ENCODE measurements around the gene CXorf51A. TPM values are rescaled to one million over a fixed set of nuclear protein-coding genes. Genes with fewer than 3 reads are reported as not detected.
"Not testable (repeated sequence)": the region's sequence is repeated elsewhere in the genome, so short reads cannot be mapped to it uniquely, and the experiment has no call there.

The CXorf51A gene
- total RNA-seq = not detected
- total RNA-seq (2013) = not detected

DNA sequence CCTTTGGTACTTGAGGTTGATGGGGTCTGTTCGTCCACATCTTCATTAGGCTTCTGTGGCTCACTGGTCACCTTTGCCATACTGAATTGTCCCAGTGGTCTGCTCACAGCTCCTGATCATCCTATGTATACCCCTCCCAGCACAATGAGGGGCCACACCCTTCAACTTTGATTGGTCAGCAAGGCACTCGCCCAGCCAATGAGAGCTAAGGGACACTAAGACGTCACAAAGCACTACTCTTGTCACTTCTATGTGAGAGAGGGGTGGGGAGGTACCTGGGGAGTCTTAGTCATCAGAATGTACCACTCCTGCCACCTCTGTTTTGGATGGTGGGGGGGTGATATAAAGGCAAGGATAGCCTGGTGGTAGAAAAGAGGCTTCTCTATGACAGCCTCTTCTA lies at the start of gene CXorf51A:
CXorf51A (minus strand) TSS at position 101 of the 400 bp plus-strand sequence; CDS start at position 80, 21 bp downstream.
- H3K36me3 ChIP-seq (ENCODE audit: control insufficient read depth, insufficient read depth, low read length); H3K27ac ChIP-seq (ENCODE audit: low read length); H3K9me3 ChIP-seq (ENCODE audit: control insufficient read depth, insufficient read depth, low read length); H3K4me1 ChIP-seq (ENCODE audit: control insufficient read depth, insufficient read depth, low read length); H3K27me3 Mint-ChIP-seq (ENCODE audit: low read depth in 2 of 2); H3K9me3 Mint-ChIP-seq; H3K4me3 Mint-ChIP-seq; H3K4me1 Mint-ChIP-seq; H3K36me3 Mint-ChIP-seq; H3K27ac Mint-ChIP-seq; ATAC-seq; H3K27me3 ChIP-seq (ENCODE audit: control insufficient read depth, insufficient read depth, low read length); DNase-seq; H3K4me3 ChIP-seq (ENCODE audit: low read length); intact Hi-C loops (cut with micrococcal nuclease): not testable (repeated sequence)
- no CpG with 5 or more reads among the region's 3 CpGs for WGBS (ENCODE audit: insufficient coverage)

DNA sequence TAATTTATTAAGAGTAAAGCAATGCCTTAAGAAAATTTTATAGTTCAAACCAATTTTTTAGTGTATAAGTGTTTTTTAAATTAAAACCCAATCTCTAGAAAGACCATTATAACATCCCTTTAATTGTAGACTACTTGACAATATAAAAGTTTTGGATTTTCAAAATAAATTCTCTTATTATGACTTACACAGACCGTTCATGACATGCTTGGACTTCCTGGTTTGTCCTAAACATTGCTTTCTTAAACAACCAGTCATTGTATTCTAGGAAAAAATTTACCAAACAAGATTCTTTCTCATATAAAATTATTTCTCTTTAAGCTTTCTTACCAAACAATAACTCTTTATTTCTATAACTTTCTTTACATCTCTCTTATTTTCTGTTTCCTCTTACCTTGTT lies 49.0 kb upstream of the CXorf51A start:
- 0% methylated on average over 1 of the region's 1 CpG for WGBS (ENCODE audit: insufficient coverage)
- TF ChIP-seq, protein P1, sequence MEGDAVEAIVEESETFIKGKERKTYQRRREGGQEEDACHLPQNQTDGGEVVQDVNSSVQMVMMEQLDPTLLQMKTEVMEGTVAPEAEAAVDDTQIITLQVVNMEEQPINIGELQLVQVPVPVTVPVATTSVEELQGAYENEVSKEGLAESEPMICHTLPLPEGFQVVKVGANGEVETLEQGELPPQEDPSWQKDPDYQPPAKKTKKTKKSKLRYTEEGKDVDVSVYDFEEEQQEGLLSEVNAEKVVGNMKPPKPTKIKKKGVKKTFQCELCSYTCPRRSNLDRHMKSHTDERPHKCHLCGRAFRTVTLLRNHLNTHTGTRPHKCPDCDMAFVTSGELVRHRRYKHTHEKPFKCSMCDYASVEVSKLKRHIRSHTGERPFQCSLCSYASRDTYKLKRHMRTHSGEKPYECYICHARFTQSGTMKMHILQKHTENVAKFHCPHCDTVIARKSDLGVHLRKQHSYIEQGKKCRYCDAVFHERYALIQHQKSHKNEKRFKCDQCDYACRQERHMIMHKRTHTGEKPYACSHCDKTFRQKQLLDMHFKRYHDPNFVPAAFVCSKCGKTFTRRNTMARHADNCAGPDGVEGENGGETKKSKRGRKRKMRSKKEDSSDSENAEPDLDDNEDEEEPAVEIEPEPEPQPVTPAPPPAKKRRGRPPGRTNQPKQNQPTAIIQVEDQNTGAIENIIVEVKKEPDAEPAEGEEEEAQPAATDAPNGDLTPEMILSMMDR (IDR thresholded peaks at IDR 0.05) = no peak
- Histone ChIP-seq H3K27ac (ENCODE audit: low read length) (no peak overlapping the region), H3K4me1 (ENCODE audit: control insufficient read depth, insufficient read depth, low read length) (no peaks in the 10 kb centered on the region), H3K9me3 (ENCODE audit: control insufficient read depth, insufficient read depth, low read length) (no peaks in the 10 kb centered on the region), H3K27me3 (ENCODE audit: control insufficient read depth, insufficient read depth, low read length) (no peaks in the 10 kb centered on the region), H3K4me3 (ENCODE audit: low read length) (no peak overlapping the region), H3K36me3 (ENCODE audit: control insufficient read depth, insufficient read depth, low read length) (no peaks in the 10 kb centered on the region)
- H3K36me3 Mint-ChIP-seq = no peaks in the 10 kb centered on the region
- ATAC-seq = no peak
- H3K4me1 Mint-ChIP-seq = no peaks in the 10 kb centered on the region
- H3K4me3 Mint-ChIP-seq = no peak overlapping the region
- H3K9me3 Mint-ChIP-seq = peaks cover 0 to 4% of the 10 kb centered on the region in 2 donors
- no peaks in the 10 kb centered on the region for H3K27me3 Mint-ChIP-seq (ENCODE audit: low read depth in 2 of 2)
- intact Hi-C loops (cut with micrococcal nuclease) = no loop called here
- H3K27ac Mint-ChIP-seq = no peak overlapping the region
- DNase-seq = no peak

DNA sequence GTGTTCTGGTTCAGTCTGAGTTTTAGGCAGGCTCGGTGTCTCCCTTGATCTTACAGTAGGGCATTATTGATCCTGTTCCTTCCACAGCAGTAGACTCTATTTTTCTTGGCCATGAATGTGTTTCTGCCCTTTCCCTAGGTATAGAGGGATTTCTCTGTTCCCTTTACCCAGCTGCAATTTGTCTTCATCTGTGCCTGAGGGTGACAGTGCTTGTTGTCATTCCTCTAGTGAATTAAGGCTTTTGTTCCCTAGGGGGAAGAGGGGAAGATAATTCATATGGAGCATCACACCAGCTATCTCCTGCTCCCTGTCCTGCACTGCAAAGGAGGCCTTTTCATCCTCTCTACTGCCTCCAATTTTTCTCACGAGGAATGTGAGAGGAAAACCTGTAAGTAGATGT lies 39.7 kb upstream of the CXorf51A start:
- WGBS (ENCODE audit: insufficient coverage) = 100% methylated on average over 1 of the region's 2 CpGs
- Histone ChIP-seq H3K4me1 (ENCODE audit: control insufficient read depth, insufficient read depth, low read length) (no peaks in the 10 kb centered on the region), H3K9me3 (ENCODE audit: control insufficient read depth, insufficient read depth, low read length) (no peaks in the 10 kb centered on the region), H3K4me3 (ENCODE audit: low read length) (no peak overlapping the region), H3K36me3 (ENCODE audit: control insufficient read depth, insufficient read depth, low read length) (no peaks in the 10 kb centered on the region), H3K27me3 (ENCODE audit: control insufficient read depth, insufficient read depth, low read length) (no peaks in the 10 kb centered on the region), H3K27ac (ENCODE audit: low read length) (no peak overlapping the region)
- DNase-seq = no peak
- no peak overlapping the region for H3K4me3 Mint-ChIP-seq
- H3K4me1 Mint-ChIP-seq = no peaks in the 10 kb centered on the region
- intact Hi-C loops (cut with micrococcal nuclease) = no loop called here
- H3K27ac Mint-ChIP-seq = no peak overlapping the region
- no peaks in the 10 kb centered on the region for H3K36me3 Mint-ChIP-seq
- TF ChIP-seq, protein P1 (IDR thresholded peaks at IDR 0.05) = no peak
- ATAC-seq = no peak
- no peaks in the 10 kb centered on the region for H3K27me3 Mint-ChIP-seq (ENCODE audit: low read depth in 2 of 2)
- peaks cover 0 to 16% of the 10 kb centered on the region in 2 donors for H3K9me3 Mint-ChIP-seq

DNA sequence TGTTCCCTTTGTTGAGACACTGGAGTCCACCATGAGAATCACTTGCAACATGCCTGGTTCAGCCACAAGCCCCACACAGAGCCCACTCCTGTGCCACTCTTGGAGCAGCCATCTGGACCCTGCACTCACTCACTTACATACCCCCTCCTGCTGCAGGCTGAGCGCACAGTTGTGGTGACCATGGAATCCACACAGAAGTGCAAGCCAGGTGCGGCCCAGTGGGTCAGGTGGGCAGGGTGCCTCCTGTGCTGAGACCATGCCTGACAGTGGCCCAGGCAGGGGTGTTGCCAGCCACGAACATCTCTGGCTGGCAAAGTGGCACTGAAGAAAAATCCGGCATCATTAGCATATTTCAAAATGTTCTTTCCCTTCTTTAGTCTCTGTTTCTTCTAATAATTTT lies 17.4 kb upstream of the CXorf51A start:
- Mint-ChIP-seq H3K27ac (no peak overlapping the region), H3K4me3 (no peak overlapping the region), H3K36me3 (no peaks in the 10 kb centered on the region), H3K27me3 (ENCODE audit: low read depth in 2 of 2) (no peaks in the 10 kb centered on the region), H3K9me3 (peaks cover 2 to 9% of the 10 kb centered on the region in 2 donors), H3K4me1 (no peaks in the 10 kb centered on the region)
- no peak for ATAC-seq
- no peak for DNase-seq
- Histone ChIP-seq H3K36me3 (ENCODE audit: control insufficient read depth, insufficient read depth, low read length) (no peaks in the 10 kb centered on the region), H3K4me3 (ENCODE audit: low read length) (no peak overlapping the region), H3K27me3 (ENCODE audit: control insufficient read depth, insufficient read depth, low read length) (no peaks in the 10 kb centered on the region), H3K27ac (ENCODE audit: low read length) (no peak overlapping the region), H3K4me1 (ENCODE audit: control insufficient read depth, insufficient read depth, low read length) (no peaks in the 10 kb centered on the region), H3K9me3 (ENCODE audit: control insufficient read depth, insufficient read depth, low read length) (no peaks in the 10 kb centered on the region)
- TF ChIP-seq, protein P1 (IDR thresholded peaks at IDR 0.05) = no peak
- intact Hi-C loops (cut with micrococcal nuclease) = no loop called here
- WGBS (ENCODE audit: insufficient coverage) = 89% methylated on average over 3 of the region's 4 CpGs

DNA sequence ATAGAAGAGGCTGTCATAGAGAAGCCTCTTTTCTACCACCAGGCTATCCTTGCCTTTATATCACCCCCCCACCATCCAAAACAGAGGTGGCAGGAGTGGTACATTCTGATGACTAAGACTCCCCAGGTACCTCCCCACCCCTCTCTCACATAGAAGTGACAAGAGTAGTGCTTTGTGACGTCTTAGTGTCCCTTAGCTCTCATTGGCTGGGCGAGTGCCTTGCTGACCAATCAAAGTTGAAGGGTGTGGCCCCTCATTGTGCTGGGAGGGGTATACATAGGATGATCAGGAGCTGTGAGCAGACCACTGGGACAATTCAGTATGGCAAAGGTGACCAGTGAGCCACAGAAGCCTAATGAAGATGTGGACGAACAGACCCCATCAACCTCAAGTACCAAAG lies 5.1 kb downstream of the CXorf51A start, which contains the start of gene CXorf51B:
CXorf51B (plus strand) TSS at position 301 of the 400 bp plus-strand sequence; CDS start at position 322, 21 bp downstream.
- WGBS (ENCODE audit: insufficient coverage) = no CpG with 5 or more reads among the region's 3 CpGs
- DNase-seq; H3K4me1 ChIP-seq (ENCODE audit: control insufficient read depth, insufficient read depth, low read length); H3K9me3 Mint-ChIP-seq; H3K36me3 Mint-ChIP-seq; H3K4me3 ChIP-seq (ENCODE audit: low read length); H3K27me3 Mint-ChIP-seq (ENCODE audit: low read depth in 2 of 2); H3K9me3 ChIP-seq (ENCODE audit: control insufficient read depth, insufficient read depth, low read length); H3K4me3 Mint-ChIP-seq; H3K4me1 Mint-ChIP-seq; ATAC-seq; intact Hi-C loops (cut with micrococcal nuclease); H3K27me3 ChIP-seq (ENCODE audit: control insufficient read depth, insufficient read depth, low read length); H3K36me3 ChIP-seq (ENCODE audit: control insufficient read depth, insufficient read depth, low read length); H3K27ac Mint-ChIP-seq; H3K27ac ChIP-seq (ENCODE audit: low read length): not testable (repeated sequence)
